Measurements from ENCODE around the gene ABTB2.
"Not testable (repeated sequence)": the region's sequence is repeated elsewhere in the genome, so short reads cannot be mapped to it uniquely, and the experiment has no call there.

The ABTB2 gene

GRCh38 chr11:34260072-34260575 is 97.7 kb downstream of the ABTB2 start:
- no peak for DNase-seq

- DNase-seq = no peak
These were observed 98.7 kb downstream of the ABTB2 start for GRCh38 chr11:34259087-34259486.

- DNase-seq = no peak
These were observed 101.2 kb downstream of the ABTB2 start for GRCh38 chr11:34256626-34257025.

- DNase-seq = no peak
These were observed 101.7 kb downstream of the ABTB2 start for GRCh38 chr11:34256150-34256549.

- DNase-seq = no peak
These were observed 102.7 kb downstream of the ABTB2 start for GRCh38 chr11:34255101-34255500.

DNA sequence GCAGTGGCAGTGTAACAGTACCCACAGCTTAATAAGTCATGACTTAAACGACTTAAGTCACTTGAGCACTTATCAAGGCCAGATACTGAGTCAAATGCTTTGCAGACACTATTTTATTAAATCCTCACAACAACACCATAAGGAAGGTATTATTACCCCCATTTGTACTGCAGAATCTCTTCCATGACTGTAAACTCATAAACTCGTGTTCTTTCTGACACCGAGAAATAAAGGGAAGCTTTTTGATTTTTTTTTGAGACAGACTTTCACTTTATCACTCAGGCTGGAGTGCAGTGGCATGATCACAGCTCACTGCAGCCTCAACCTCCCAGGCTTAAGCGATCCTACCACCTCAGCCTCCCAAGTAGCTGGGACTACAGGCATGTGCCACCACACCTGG is 103.8 kb downstream of the ABTB2 start:
- no peak for DNase-seq

- DNase-seq = no peak
These were observed 105.2 kb downstream of the ABTB2 start for GRCh38 chr11:34252651-34253050.

GRCh38 chr11:34252015-34252414 is 105.8 kb downstream of the ABTB2 start:
- no peak for DNase-seq

GRCh38 chr11:34251589-34251980 is 106.2 kb downstream of the ABTB2 start:
- no peak for DNase-seq

DNA sequence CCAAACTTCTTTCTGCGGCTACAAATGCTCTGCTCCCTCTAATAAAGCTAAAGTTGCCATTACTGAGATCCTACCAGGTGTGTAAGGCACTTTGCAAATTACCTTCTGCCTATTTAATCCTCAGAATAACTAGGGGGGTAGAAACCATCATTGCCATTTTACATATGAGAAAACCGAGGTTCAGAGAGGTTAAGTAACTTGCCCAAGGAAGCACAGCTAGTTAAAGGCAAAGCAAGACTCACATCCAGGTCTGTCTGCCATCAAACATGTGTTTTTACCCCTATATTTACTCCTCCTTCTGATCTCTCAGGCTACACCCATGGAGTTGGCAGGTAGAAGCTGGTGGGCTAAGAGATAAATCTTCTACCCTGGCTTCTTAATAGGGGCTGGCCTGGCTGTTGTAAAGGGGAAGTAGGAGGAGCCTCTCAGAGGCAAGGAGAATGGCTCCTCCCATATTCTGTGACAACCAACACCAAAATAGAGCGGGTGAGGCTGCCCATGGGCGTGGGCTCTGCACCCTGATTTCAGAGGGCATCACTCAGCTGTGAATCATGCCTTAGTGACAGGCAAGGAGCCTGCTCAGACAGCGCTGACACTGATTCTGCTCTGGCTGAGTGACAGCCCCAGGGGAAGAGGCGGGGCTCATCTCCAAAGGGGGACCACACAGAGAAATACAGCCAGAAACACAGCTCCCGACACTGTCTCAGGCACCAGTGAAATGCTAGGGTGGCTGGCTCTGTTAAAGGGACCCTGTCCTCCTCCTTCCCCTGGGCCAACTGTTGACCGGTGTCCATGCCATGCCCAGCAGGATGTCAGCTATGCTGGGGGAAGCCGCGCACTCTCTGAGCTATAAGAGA is 106.8 kb downstream of the ABTB2 start:
- DNase-seq = no peak

GRCh38 chr11:34250211-34250610 is 107.6 kb downstream of the ABTB2 start:
- no peak for DNase-seq

DNA sequence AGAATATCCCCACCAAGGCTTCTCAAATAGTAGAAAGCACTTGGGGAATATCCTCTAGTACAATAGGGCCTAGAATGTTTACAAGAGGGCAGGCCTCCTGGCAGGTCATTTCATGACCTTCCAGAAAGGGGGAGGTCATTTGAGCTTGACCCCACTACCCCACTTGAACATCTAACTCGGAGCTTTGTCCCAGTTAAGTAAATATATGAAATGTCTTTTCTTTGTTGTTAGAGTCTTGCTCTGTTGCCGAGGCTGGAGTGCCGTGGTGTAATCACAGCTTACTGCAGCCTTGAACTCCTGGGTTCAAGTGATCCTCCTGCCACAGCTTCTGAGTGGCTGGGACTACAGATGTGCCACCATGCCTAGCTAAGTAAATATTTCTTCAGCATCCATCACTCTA is 108.4 kb downstream of the ABTB2 start:
- no peak for DNase-seq

- DNase-seq = not testable (repeated sequence)
These were observed 111.3 kb downstream of the ABTB2 start for GRCh38 chr11:34246511-34246910.

- DNase-seq = no peak
These were observed 112.8 kb downstream of the ABTB2 start for GRCh38 chr11:34245041-34245440.

DNA sequence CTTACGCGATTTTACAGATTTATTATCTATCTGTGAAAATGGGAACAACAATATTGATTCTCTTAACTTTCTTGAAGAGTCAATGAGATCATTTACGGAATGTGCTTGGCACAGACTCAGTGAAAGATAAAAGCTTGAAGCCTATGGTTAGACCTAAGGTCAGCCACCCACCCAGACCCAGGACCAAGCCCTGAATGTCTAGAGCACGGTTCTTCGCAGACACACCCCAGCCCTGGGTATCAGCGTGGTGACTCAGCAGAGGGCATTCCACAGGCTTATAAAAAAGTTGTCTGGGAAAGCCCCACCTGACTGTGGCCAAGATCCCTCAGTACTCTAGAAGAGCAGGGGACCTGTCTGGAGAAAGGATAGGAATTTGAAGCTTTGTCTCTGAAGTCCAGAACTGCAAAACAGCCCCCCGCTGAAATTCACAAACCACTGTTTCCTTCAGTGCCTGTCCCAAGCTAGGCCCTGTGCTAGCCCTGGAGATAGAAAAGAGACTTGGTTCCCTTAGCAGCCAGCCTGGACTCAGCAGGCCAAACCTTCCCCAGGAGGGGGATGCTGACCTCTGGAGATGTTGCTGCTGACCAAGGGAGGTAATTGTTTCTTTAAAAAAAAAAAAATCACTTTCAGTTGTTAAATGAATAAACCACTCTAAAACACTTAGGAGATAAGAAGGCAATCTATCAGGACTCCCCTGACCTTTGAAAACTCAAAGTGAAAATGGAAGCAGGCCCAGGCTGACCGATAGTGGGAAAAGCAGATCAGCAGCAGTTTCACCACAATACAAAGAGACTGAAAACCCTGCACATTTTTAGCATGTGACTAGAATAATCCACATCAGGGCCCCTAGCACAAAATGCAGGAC is 114.0 kb downstream of the ABTB2 start:
- no peak for DNase-seq

GRCh38 chr11:34242037-34242625 is 115.7 kb downstream of the ABTB2 start:
- DNase-seq = no peak

DNA sequence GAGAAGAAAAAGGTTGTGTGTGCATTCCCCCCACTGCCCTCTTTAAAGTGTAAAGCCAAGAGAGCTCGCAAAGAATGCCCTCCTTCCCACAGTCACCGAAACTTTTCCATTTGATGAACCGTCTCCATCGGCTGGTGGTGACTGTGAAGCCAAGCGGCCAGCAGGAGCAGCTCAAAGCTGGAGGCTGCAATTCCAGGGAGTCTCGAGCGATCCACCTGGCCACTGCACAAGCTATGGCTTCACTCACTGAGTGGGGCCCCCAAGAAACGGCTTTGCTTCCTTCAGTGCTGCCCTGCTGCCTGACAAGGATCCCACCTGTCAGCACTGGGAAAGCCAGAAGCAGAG is 117.7 kb downstream of the ABTB2 start:
- DNase-seq = no peak

DNA sequence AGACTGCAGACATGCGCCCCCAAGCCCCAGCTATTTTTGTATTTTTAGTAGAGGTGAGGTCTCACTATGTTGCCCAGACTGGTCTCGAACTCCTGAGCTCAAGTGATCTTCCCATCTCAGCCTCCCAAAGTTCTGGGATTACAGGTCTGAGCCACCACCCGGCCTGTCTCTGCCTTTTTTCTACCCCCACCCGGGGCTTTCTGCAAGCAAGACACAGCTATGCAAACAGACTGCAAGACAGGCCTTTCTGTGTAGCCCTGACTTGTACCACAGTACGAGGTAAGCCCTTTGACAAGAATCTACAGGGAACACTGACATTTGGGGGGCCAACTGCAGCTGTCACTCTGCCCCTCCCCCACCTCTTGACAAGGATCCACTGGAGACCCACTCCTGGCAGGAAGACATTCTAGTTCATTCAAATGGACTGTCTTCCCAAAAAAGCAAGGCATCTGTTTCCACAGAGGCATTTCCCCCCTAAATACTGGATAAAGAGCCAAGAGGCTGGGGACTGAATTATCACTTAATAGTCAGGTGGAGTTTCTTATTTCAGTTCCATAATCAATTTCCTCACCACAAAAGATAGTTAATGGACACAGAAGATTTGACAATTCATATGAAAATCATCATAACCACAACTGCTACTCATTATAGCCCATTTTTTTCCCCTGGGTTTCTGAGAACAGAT is 118.2 kb downstream of the ABTB2 start:
- DNase-seq = no peak

- no peak for DNase-seq
These were observed 118.8 kb downstream of the ABTB2 start for GRCh38 chr11:34238966-34239365.

DNA sequence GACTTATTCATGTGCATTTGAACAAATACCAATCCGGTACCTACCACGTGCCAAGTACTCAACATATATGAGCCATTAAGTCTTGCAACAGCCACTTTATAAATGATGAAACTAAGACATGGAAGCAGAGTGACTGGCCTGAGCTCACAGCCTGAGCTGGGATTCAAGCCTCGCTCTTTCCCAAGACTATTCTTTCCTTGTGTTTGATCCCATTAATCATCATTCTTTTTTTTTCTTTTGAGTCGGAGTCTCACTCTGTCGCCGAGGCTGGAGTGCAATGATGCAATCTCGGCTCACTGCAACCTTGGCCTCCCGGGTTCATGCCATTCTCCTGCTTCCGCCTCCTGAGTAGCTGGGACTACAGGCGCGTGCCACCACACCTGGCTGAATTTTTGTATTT is 119.3 kb downstream of the ABTB2 start:
- DNase-seq = no peak

DNA sequence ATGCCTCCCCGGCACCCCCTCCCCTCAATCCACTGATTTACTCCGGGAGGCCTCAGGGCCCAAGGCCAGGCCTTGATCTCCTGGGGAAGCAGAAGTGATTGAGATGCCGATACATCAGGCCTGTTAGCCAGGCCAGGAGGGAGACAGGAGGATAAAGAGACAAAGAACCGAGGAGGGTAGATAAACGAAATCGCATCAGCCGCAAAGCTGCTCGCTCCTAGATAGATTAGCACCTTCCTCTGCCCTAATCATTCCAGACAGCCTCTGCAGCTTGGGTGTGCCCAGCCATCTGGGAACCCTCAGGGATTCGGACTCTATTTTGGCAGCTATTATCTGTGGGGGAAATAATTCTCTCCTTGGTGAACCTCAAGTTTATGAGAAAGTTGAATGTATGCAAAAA is 121.2 kb downstream of the ABTB2 start:
- no peak for DNase-seq

DNA sequence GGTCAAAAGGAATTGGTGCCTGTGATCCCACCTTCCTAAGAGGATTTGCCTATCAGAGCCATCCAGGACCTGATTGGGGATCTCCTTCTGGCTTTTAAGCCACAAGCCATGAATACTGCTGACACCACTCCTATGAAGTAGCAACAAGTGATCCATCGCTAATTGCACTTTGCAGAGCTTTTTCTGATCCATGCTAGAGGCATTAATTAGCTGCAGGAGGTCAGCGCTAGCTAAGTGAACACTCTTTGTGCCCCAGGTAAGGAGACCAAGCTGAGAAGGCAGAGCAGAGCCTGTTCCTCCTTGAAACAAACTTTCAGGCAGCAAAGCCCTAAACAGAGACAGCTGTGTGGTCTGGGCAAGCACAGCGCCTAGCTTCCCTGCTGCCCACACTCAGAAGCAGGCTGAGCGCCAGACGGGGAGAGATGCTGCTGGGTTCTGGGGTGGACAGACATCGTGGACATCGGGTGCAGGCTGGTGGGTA is 122.2 kb downstream of the ABTB2 start:
- DNase-seq = no peak

GRCh38 chr11:34235189-34235588 is 122.6 kb downstream of the ABTB2 start:
- DNase-seq = no peak
